Tibial artery (tissue), 4 donors: ENCODE data around the gene RBBP8.
A peak's percentile ranks its signal among the peaks of the same experiment; 100 is the strongest.
"Not testable (repeated sequence)": the region's sequence is repeated elsewhere in the genome, so short reads cannot be mapped to it uniquely, and the experiment has no call there.

ENCODE experiments used
- DNase-seq, 2 donors: peaks; one replicate each; pipeline ENCODE4 v3.0.0-alpha.2; 2019
- H3K27ac ChIP-seq, 2 donors: fragments of 200-600 bp; sonication (generic) in 1 of 2; 1 replicate in 1 of 2; 2 replicates in 1 of 2; pipeline ENCODE4 v1.5.1; 2018 to 2019; ENCODE audit warnings: mild to moderate bottlenecking in 1 of 2
- H3K27me3 ChIP-seq, 2 donors: fragments of 200-600 bp; sonication (generic) in 1 of 2; one replicate each; pipeline versions ENCODE4 v1.5.1 to v1.6.0; 2016 to 2019
- H3K36me3 ChIP-seq, 3 donors: fragments of 200-600 bp; sonication (generic) in 2 of 3; one replicate each; pipeline ENCODE4 v1.5.1; 2016 to 2019; ENCODE audit warnings: mild to moderate bottlenecking in 2 of 3
- H3K4me1 ChIP-seq, 4 donors: fragments of 200-600 bp; sonication (generic) in 2 of 4; 1 replicate in 3 of 4; 2 replicates in 1 of 4; pipeline ENCODE4 v1.5.1; 2016 to 2019
- H3K4me3 ChIP-seq, 2 donors: fragments of 200-600 bp; sonication (generic) in 1 of 2; 1 replicate in 1 of 2; 2 replicates in 1 of 2; pipeline ENCODE4 v1.5.1; 2018 to 2019; ENCODE audit warnings: mild to moderate bottlenecking in 2 of 2
- H3K9me3 ChIP-seq, 3 donors: fragments of 200-600 bp; sonication (generic) in 1 of 3; one replicate each; pipeline ENCODE4 v1.5.1; 2016 to 2019
- CTCF ChIP-seq, 2 experiments: fragments of 200-600 bp in 1 of 2; fragments of 450-650 bp in 1 of 2; IDR thresholded peaks; one replicate each; pipeline ENCODE4 v1.5.1; 2017 to 2019; ENCODE audit warnings: antibody characterized with exemption in 2 of 2, mild to moderate bottlenecking in 1 of 2, moderate library complexity in 1 of 2
- intact Hi-C: fragments of 100-400 bp; cut with DNase I; formaldehyde crosslinking; loops from one replicate; pipeline ENCODE4 v1.15.0; 2023; ENCODE audit warnings: low total_unique reads

Gene RBBP8

GRCh38 chr18:22933206-22933965 lies at the start of gene RBBP8:
Gene RBBP8, plus strand, starts transcription at chr18:22933328. Its CDS starts 3,524 bp downstream, at chr18:22936852.
- Histone ChIP-seq H3K4me1 (peaks cover 0 to 7% (median 3%) of the 10 kb centered on the region in 4 donors), H3K27me3 (no peaks in the 10 kb centered on the region), H3K9me3 (no peaks in the 10 kb centered on the region), H3K4me3 (peak within 1 kb of the TSS; percentile 72 to 83), H3K27ac (peak within 1 kb of the TSS; percentile 91 to 97), H3K36me3 (peaks cover 0 to 7% (median 0%) of the 10 kb centered on the region in 3 donors)
- no peak for TF ChIP-seq CTCF (IDR thresholded peaks at IDR 0.05)
- DNase-seq = peak; percentile 75 to 91
- intact Hi-C loops = loop anchor here (5.0 to 10.0 kb wide), 2 partner anchors 481 to 654 kb away; partner anchors contain the start of gene NPC1

GRCh38 chr18:22883827-22884226 lies 49.3 kb upstream of the RBBP8 start:
- Histone ChIP-seq H3K9me3 (no peaks in the 10 kb centered on the region), H3K27me3 (no peaks in the 10 kb centered on the region), H3K27ac (no peak overlapping the region), H3K36me3 (no peaks in the 10 kb centered on the region), H3K4me3 (no peak overlapping the region), H3K4me1 (no peaks in the 10 kb centered on the region)
- DNase-seq = no peak
- TF ChIP-seq CTCF (IDR thresholded peaks at IDR 0.05) = no peak
- intact Hi-C loops = no loop called here

GRCh38 chr18:22885694-22886093 lies 47.4 kb upstream of the RBBP8 start:
- H3K4me3 ChIP-seq, H3K27ac ChIP-seq, H3K27me3 ChIP-seq, H3K9me3 ChIP-seq, DNase-seq, intact Hi-C loops, H3K4me1 ChIP-seq, H3K36me3 ChIP-seq: not testable (repeated sequence)

GRCh38 chr18:22899421-22899820 lies 33.7 kb upstream of the RBBP8 start:
- Histone ChIP-seq H3K36me3 (no peaks in the 10 kb centered on the region), H3K27me3 (no peaks in the 10 kb centered on the region), H3K4me3 (no peak overlapping the region), H3K9me3 (no peaks in the 10 kb centered on the region), H3K4me1 (no peaks in the 10 kb centered on the region), H3K27ac (no peak overlapping the region)
- DNase-seq = no peak
- intact Hi-C loops = no loop called here
- TF ChIP-seq CTCF (IDR thresholded peaks at IDR 0.05) = no peak

GRCh38 chr18:22900558-22901238 lies 32.4 kb upstream of the RBBP8 start:
- TF ChIP-seq CTCF (IDR thresholded peaks at IDR 0.05) = no peak
- intact Hi-C loops = loop anchor here (10.0 kb wide), 1 partner anchor 46 kb away; no protein-coding TSS in a partner anchor
- Histone ChIP-seq H3K4me3 (no peak overlapping the region), H3K9me3 (no peaks in the 10 kb centered on the region), H3K27me3 (no peaks in the 10 kb centered on the region), H3K27ac (no peak overlapping the region), H3K4me1 (no peaks in the 10 kb centered on the region), H3K36me3 (no peaks in the 10 kb centered on the region)
- DNase-seq = no peak

- no peaks in the 10 kb centered on the region for H3K27me3 ChIP-seq
- no peak overlapping the region for H3K4me3 ChIP-seq
- DNase-seq = no peak
- no peak overlapping the region for H3K27ac ChIP-seq
- no peaks in the 10 kb centered on the region for H3K4me1 ChIP-seq
- no peak for TF ChIP-seq CTCF (IDR thresholded peaks at IDR 0.05)
- H3K9me3 ChIP-seq = no peaks in the 10 kb centered on the region
- intact Hi-C loops = loop anchor here (10.0 kb wide), 1 partner anchor 47 kb away; no protein-coding TSS in a partner anchor
- no peaks in the 10 kb centered on the region for H3K36me3 ChIP-seq
Observed at GRCh38 chr18:22902093-22902492, 31.0 kb upstream of the RBBP8 start.

- not testable (repeated sequence) for H3K4me1 ChIP-seq, H3K4me3 ChIP-seq, H3K9me3 ChIP-seq, DNase-seq, H3K27ac ChIP-seq, H3K27me3 ChIP-seq, H3K36me3 ChIP-seq
- intact Hi-C loops = loop anchor here (10.0 kb wide), 1 partner anchor 48 kb away; no protein-coding TSS in a partner anchor
Observed at GRCh38 chr18:22903248-22903647, 29.9 kb upstream of the RBBP8 start.
